D721Med (cell line): ENCODE results near the gene CACNA2D2.
A peak's percentile ranks its signal among the peaks of the same experiment; 100 is the strongest.

Source experiments
- DNase-seq: peaks from one replicate; pipeline ENCODE4 v3.0.0; 2011; ENCODE audit warnings: low spot score; ENCODE audit not compliant: insufficient read length
- FAIRE-seq: peaks from 2 replicates; lab custom pipeline; 2011; peaks lifted over from hg19 to GRCh38; lab: Jason Lieb, UNC
- CTCF ChIP-seq: IDR thresholded peaks from 2 replicates; pipeline ENCODE4 v1.5.1; 2012; ENCODE audit warnings: mild to moderate bottlenecking, control low read depth; ENCODE audit not compliant: insufficient read depth; ENCODE audit errors: missing control alignments

The CACNA2D2 gene

GRCh38 chr3:50322386-50323091, 180.9 kb downstream of the CACNA2D2 start, which contains the start of gene HYAL2:
Gene HYAL2, minus strand, starts transcription at chr3:50322745. Its CDS starts 2,256 bp downstream, at chr3:50320489.
- FAIRE-seq (no peak), DNase-seq (no peak)
- TF ChIP-seq CTCF = peak; percentile 4

- FAIRE-seq = no peak
- DNase-seq = no peak
- TF ChIP-seq CTCF = no peak
Measured at GRCh38 chr3:50322115-50322385, 181.4 kb downstream of the CACNA2D2 start.

- DNase-seq (peak; percentile 92), FAIRE-seq (no peak)
- peak; percentile 49 for TF ChIP-seq CTCF
Measured at GRCh38 chr3:50321336-50322114, 181.9 kb downstream of the CACNA2D2 start.

GRCh38 chr3:50320853-50321335, 182.5 kb downstream of the CACNA2D2 start:
- DNase-seq = peak; percentile 61
- TF ChIP-seq CTCF = no peak

GRCh38 chr3:50319894-50320625, 183.4 kb downstream of the CACNA2D2 start:
- no peak for DNase-seq
- no peak for FAIRE-seq
- no peak for TF ChIP-seq CTCF

More at GRCh38 chr3:50320853-50321335, 182.5 kb downstream of the CACNA2D2 start:
- no peak for FAIRE-seq

GRCh38 chr3:50319181-50319893, 184.1 kb downstream of the CACNA2D2 start:
- DNase-seq (no peak), FAIRE-seq (no peak)
- TF ChIP-seq CTCF = no peak
